Right lung (tissue), 5 donors: ENCODE results near the gene PHLDA3. TPM values are rescaled to one million over a fixed set of nuclear protein-coding genes. Genes with fewer than 3 reads are reported as not detected.

Source experiments
- DNase-seq, 2 donors: peaks; one replicate each; pipeline ENCODE4 v3.0.0-alpha.2; 2013
- polyA plus RNA-seq, 5 donors: library from polyadenylated mRNA; unstranded; fragments of 120-200 nt; gene quantifications; one replicate each; pipeline versions ENCODE4 v1.2.1 to v1.2.3, GENCODE V29; 2013; ENCODE audit warnings: inconsistent platforms in 1 of 5, low replicate concordance in 1 of 5; ENCODE audit not compliant: insufficient read length in 5 of 5, insufficient read depth in 1 of 5

Gene PHLDA3
- polyA plus RNA-seq, 5 donors = 11.6 to 25.6 (median 14.0) TPM

DNA sequence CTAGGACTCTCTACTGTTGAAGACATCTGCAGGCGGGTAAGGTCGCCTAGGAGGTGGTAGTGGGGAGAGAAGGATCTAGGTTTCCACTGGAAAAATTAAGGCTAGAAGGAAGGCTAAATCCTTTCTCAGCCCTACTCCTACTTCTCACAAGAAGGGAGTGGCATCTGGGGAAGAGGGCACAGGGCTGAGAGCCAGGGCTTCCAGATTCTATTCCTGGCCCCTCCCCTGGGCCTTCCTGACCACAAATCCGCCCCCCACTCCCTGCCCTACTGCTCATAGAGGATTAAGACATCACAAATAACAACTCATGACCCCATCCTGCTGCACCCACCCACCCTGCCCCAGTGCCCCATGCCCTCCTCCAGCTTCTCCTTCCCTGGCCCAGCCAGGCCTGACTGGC, 2.5 kb downstream of the PHLDA3 start:
- DNase-seq = no peak

DNA sequence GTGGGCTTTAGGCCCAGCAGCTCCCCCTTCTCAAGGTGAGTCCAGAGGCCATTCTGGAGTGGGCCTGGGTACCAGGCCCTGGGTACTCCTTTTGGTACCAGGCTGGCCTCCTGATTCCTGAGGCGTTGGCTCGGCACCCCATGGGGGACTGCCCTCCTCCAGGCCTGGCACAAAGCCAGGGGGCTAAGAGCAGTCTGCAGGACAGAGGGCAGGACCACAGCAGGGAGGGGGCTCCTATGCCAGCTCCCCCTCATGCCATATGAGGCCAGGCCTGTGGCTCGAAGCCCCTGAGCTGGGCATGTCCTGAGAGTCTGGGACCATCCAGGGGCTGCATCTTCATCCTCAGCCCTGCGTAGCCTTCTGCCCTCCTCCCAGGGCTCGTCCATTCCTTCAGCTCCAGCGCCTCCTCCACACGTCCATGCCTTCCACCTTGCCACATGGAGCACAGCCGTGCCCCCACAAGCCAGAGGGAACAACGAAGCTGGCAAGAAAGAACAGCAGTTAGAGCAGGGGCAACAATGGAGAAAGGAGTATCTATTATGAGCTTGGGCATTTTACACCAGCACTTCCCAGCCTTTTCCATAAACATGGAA, 3.2 kb downstream of the PHLDA3 start:
- DNase-seq = no peak

DNA sequence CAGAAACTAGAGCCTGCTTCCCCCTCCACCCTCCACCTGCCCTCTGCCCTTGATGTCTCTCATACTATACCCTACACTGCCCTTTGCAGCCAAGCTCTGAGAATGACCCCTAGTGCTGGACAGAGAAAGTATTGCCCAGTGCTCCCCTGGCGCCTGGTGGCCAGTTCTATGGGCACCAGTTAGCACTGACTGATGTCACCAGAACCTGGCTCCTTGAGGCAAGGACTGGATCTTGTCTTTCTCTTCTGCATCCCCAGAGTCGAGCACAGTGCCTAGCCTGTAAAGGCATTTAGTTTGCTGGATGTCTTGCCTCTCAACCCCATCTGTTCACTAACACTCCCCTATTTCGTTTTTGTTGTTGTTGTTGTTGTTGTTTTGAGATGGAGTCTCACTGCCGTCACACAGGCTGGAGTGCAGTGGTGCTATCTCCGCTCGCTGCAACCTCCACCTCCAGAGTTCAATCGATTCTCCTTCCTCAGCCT, 5.9 kb downstream of the PHLDA3 start:
- DNase-seq = no peak

DNA sequence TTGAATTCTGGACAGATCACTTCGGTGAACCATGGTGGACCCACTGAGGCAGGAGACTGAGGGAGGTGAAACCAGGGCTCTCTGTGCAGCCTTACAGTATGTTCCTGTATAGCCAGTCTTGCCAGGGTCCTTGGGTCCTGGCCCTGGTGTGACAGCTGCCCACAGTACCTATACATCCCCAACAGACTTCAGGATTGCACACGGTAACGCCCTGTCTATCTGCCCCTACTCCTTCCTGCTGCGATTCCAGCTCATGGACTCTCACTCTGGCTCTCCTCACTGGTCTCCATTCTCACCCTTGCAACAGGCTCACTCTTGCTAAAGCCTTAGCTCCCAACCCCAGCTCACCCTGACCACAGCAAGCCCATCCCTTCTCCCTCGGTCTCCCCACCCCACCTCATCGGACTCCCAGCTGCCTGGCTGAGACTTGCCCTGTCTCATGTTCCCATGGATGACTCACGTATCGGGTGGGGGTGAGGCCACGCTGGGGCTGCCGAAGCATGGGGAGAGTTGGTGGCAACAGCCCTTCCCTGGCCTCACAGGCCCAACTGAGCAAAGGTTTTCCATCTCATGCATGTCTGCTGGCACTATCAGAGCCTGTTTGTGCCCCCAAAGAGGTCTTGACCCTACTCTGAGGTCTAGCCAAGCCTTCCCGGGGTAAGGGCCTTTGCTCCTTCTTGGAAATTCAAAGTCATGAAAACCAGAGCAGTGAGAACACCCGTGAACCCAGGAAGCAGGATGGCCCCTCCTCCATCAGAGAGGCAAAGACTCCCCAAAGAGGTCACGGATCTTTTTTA, 7.1 kb downstream of the PHLDA3 start:
- DNase-seq = no peak

DNA sequence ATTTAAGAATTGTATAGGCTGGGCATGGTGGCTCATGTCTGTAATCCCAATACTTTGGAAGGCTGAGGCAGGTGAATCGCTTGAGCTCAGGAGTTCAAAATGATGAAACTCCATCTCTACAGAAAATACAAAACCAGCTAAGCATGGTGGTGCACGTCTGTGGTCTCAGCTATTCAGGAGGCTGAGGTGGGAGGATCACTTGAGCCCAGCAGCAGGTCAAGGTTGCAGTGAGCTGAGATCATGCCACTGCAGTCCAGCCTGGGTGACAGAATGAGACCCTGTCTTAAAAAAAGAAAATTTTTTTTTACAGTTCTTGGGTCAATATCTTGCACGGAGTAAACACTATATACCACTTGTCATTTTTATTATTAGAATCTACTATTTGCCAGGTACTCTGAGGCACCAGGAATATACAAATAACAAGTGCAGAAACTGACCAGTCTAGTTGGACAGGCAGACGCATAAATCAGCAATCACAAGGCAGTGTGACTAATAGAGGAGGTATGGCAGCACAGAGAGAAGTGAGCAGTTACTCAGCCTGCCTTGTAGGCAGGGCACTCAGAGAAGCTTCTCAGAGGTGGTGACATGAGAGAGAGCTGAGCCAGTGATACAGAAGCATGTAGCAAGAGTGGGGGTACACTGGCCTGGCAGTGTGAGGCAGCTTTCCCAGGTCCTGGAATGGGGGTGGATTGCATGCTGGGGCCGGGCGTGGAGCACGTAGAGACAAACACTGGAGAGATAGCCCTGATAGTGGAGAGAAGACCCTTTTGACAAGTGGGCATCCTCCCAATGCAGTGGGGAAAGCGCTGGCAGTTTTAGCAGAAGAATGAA, 8.0 kb downstream of the PHLDA3 start:
- DNase-seq = no peak

DNA sequence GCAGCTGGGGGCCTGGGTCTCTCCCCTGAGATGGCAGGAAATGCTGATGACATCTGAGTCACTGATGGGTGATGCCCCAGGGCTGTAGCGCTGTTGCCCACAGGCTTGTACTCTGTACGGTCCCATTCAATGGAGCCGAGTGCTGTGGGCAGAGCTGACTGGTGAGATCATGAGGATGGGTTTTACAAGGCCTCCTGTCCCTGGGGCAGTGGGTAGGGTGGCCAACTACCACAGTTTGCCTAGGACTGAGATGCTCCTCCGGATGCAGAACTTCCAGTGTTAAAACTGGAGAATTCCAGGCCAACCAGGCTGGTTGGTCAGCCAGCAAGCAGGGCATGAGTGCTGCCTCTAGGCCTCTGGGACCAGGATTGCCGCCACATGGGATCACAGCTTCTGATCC, 9.2 kb downstream of the PHLDA3 start:
- no peak for DNase-seq

DNA sequence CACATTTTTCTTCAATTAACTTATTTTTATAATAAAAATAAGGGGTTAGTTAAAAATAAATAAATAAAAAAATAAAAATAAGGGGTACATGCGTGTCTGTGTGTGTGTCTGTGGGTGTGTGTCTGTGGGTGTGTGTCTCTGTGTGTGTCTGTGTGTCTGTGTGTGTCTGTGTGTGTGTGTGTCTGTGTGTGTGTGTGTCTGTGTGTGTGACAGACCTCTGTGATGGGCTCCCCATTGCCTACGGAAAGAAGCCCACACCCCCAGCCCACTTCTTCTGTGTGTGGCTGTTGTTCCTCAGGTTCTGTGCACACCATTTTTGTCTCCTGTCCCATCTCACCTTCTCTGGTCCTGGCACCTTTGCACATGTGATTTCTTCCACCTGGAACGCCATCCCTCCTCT, 9.9 kb downstream of the PHLDA3 start:
- DNase-seq = no peak

DNA sequence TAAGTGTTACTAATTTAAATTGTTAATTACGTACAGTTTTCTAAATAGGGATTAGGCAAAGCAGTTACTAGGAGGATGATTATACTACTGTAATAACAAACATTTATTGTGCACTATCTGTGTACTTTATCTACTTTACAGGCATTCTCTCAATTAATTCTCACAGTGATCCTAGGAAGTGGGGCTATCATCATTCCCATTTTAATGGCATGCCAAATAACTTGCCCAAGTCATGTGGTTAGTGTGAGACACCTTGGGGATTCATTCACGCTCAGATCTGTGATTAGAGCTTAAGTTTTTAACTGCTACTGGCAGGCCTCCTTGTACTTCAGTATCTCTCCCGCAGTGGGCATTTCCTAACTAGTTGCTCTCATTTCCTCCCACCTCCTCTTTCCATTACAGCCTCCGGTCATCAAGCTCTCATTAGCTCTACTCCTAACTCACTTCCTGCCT, 11.5 kb downstream of the PHLDA3 start:
- no peak for DNase-seq

DNA sequence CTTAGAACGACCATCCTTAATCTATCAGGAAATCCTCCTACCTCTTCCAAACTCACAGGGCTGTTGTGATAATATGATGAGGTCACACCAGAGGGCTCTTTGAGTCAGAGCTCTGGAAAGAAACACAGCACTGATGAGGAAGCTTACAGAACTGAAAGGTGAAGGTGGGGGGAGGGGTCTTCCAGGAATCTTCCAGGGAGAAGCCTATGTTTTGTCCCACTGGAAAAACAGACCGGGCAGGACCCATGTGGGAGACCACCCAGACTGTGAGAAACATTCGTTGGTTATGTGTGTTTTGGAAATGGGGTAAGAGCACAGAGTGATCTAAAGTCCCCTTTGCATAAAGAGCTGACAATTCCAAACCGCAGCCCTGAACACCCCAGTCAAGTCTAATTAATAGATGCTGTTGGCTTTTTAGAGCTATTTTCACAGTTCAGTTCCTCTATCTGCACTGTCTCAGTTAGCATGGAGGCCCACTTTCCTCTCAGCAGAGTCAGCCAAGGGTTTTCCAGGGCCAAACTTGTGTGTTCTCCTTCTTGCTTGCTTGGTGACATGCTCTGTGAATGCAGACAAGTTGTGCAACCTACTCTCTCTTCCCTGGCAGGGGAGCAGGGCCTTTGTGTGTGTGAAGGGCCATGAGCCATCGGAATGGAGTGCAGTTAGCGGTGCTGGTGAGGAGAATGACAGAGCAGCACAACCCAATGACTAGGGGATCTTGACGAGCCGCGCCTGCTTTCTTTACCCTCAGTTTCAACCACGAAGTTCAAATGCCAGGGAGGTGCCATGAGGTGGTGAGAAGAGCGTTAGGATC, 12.3 kb downstream of the PHLDA3 start:
- DNase-seq = peak; percentile 69 to 76

DNA sequence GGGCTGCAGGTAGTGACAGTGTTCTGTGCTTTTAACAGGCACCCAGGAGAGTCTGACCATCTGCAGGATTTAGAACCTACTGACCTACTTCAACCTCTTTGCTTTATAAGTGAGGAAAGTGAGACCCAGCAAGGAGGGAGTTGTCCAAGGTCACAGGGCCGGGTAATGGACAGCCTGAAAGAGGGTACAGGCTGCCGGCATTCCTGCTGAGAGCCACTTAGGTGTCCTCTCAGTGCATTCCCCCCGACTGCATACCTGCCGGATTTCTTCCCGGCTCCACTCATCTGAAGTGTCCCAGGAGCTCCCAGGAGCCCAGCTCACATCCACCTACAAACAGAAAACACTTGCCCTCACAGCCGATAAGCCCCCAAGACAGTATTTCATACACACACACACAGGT, 13.9 kb downstream of the PHLDA3 start:
- DNase-seq = no peak

DNA sequence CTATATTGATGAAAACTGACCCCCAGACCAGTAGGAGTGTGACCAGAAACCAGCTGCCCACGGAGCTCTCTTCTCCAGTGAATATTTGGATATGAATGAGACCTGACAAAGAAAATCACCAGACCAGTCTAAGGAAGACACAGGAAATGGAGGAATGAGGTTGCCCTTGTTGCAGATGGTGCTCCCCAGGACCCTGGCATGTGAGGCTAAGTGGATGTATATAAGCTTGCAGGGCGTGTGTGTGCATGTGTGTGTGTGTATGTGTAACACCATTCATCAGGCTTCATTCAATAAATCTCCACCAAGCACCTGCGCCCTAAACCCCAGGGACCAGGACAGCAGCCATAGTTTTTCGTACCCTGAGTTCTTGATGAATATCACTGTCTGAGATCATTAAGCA, 14.4 kb downstream of the PHLDA3 start:
- DNase-seq = no peak

DNA sequence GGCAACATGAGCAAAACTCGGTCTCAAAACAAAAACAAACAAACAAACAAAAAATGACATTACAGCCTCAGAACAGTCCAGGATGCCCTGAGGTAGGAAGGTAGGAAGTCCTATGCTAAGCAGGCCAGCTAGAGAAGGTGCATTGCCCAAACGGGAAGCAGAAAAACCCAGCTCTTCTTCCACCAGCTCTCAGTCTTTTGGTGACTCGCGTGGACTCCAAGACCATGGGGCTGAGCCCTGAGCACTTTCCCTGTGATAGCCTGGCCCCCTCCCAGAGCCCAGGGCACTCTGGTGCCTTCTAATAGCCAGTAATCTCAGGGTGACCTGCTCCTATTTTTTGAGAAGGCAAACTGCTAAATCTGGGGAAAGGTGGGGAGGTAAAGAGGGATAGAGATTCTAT, 16.1 kb downstream of the PHLDA3 start:
- no peak for DNase-seq

DNA sequence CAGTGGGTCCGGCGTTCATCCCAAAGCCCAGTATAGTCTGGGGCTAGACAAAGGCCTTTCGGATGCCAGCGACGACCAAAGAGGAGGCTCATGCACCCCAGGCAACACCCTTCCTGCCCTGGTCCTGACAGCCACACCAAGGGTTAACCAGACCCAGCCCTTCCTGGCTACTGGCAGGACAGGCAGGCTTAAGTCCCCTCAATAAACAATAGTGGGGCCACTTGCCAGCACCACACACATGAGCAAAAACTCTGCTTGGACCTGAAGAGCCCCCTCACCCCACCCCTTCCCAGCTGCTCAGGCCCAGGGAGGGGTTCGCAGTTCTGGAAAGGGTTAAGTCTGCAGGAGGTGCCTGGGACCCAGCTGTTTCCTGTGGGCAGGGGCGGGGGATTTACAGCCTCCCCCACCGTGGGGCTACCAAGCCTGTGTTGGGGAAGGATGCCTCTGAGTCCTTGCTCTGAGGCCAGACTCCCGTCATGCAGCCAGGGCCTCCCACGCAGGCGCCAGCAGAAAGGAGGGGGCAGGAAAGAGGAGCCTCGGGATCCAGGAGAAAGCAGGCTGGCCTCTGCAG, 18.2 kb downstream of the PHLDA3 start:
- DNase-seq = peak; percentile 74 to 79

DNA sequence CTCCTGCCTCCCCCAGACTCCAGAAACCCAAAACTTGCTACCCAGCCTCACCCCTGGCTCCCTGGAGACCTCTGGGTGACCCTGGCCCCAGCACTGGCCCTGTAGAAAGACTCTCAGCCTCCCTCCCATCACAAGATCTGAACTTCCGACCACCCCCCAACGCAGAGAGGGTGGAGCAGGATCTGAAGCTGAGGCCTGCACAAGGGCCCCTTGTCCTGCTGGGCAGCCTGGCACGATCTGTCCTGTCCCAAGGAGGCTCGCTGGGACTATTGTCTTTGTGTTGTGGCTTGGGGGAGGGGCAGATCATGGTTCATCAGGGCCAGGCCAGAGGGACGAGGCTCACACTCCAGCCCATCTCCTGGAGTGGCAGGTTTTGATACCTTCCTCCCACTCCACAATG, 20.0 kb downstream of the PHLDA3 start:
- DNase-seq = no peak

DNA sequence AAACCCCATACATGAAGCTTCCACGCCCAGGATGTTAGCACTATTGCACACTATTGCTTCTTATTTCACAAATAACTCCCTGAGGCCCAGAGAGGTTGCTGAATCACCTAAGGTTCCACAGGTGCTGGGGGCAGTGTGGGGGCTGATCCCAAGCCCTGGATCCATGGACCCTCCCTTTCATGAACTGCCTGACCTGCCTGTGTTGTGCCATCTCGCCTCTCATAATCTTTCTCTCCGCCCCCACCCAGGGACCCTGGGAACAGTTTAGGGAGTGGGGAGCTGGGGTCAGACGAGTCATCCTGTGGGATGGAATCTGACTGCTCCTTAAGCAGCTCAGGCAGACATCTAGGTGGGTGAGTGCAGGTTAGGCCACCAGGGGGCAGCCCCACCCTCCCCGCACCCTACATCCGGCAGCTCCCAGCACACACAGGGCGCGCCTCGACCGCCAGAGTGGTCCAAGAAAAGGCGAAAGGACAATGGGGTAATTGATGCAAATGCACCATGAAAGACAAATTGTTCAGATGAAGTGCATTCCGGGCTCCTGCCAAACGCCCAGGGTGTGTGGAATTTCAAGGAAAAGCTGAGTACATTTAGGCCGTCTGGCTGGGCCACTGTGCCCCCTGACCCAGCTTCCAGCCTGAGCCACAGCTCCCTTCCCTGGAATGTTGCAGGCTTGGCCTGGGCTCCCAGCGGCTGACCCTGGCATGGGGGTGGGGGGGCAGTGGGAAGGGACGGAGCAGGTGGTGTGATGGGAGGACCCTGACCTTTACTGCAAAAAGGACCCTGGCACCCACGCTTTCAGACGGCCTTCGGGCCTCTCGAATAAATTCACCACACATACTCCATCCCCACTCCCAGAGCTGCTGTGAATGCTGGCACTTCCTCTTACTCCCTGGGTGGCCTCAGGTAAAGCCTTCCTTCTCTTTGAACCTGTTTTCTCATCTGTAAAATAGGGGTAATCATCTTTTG, 20.8 kb downstream of the PHLDA3 start:
- DNase-seq = peak; percentile 41 to 46

DNA sequence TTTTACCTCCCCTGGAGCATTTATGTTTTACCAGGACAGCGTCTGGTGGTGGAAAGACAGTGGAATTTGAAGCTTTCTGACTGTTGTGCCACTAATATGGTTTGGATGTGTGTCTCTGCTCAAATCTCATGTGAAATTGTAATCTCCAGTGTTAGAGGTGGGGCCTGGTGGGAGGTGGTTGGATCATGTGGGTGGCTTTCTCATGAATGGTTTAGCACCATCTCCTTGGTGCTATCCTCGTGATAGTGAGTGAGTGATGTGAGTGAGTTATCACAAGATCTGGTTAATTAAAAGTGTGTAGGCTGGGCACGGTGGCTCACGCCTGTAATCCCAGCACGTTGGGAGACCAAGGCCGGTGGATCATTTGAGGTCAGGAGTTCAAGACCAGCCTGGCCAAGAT, 23.7 kb downstream of the PHLDA3 start:
- DNase-seq = no peak

DNA sequence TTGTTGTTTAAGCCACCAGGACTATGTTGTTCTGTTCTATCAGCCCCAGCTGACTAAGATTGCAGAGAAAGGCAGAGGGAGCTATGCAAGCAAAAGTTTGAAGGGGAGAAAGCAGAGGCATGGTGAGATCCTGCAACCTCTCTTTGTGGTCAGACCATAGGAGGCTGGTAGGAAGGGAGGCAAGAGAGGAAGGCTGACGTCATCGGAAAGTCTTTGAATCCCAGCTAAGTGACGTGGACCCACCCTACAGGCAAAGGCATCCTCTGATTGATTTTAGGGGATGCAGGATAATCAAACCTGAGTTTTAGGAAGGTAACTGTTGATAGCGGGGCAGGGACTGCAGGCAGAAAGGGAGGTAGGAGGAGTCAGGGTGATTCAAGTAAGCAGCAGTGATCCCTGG, 24.2 kb downstream of the PHLDA3 start:
- DNase-seq = no peak

DNA sequence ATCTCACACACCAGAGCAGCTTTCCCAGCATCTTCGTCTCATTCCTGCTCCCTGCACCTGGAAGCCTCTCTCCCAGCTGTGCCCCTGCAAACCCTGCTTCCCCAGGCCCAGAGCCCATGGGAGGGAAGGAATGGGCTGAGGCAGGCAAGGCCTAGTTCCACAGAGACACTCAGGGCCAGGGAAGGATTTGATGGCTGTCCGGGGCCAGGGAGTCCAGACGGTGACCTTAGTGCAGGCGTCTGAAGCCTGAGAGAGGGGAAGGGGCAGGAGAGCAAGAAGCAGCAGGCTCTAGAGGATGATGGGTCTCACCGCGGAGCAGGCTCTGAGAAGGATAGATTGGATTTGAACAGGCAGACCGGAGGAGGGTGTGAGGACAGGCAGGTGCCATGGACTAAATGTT, 25.2 kb downstream of the PHLDA3 start:
- DNase-seq = no peak

DNA sequence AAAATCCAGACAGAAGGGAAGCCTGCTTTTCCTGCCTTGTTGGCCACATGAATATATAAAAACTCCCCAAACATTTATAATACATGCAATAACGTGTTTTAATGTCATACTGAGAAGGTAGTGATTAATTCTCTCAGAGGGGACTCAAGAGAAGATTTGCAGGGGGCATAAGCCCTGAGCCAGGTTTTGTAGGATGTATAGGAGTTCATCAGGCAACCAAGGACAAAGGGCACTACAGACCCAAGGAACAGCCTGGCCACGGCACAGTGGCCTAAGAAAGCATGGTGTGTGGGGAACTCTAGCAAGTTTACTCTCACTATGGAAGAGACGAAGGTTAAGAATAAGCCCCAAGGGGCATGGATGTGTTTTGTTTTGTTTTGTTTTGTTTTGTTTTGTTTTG, 32.0 kb downstream of the PHLDA3 start:
- DNase-seq = no peak

DNA sequence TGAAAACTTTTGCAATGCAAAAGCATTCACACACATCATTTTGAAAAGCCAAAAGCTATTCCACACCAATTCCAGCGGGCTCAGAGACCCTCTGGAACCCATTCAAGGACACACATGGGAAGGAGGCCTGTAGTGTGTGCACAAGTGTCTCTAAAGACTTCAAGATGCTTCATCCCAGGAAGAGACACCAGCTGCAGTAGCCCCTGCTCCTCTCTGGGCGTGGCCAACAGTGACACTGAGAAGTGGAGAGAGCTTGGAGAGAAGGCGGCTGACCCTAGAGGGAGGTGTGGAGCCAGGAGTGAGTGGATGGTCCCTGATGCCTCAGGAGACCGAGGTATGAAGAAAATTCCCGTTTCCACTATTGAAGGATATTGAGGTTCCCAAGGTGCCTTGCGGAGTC, 32.6 kb downstream of the PHLDA3 start:
- peak; percentile 14 to 29 for DNase-seq
